Endometrial microvascular endothelial cells (primary cell): ENCODE results near the gene CAPZB. TPM values are rescaled to one million over a fixed set of nuclear protein-coding genes. Genes with fewer than 3 reads are reported as not detected.
"Not testable (repeated sequence)": the region's sequence is repeated elsewhere in the genome, so short reads cannot be mapped to it uniquely, and the experiment has no call there.

ENCODE experiments used
- in situ Hi-C: cut with HindIII; loops from 2 replicates; pipeline ENCODE4 v1.10.0; 2017; ENCODE audit warnings: low sequenced_read_pairs, low pct_unique_long_range_greater_than_20kb; ENCODE audit errors: inconsistent ontology term
- total RNA-seq: library from RNA; depleted of rRNA; stranded (reverse); fragments of >200 nt; gene quantifications from one replicate; pipeline ENCODE4 v1.2.3, GENCODE V29; 2015; ENCODE audit errors: inconsistent ontology term

CAPZB gene
- total RNA-seq, 1 donor from 2014 or later, result 146 TPM

GRCh38 chr1:19504796-19505692 is 19.7 kb upstream of the CAPZB start:
- in situ Hi-C loops, result no loop called here

GRCh38 chr1:19502284-19502683 is 16.9 kb upstream of the CAPZB start:
- in situ Hi-C loops, result not testable (repeated sequence)

DNA sequence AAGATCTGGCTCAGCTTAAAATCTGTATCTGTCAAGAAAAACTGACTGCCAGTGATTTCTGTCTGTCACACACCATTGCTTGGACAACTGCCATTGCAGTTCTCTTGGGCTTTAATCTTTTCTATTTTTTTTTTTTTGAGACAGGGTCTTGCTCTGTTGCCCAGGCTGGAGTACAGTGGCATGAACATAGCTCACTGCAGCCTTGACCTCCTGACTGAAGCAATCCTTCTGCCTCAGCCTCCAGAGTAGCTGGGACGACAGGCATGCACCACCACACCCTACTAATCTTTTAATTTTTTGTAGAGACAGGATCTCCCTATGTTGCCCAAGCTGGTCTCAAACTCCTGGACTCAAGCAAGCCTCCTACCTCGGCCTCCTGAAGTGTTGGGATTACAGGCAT is 14.5 kb upstream of the CAPZB start:
- in situ Hi-C loops, result loop anchor here (25.0 kb wide), 1 partner anchor 87 kb away; a partner anchor contains a TSS

DNA sequence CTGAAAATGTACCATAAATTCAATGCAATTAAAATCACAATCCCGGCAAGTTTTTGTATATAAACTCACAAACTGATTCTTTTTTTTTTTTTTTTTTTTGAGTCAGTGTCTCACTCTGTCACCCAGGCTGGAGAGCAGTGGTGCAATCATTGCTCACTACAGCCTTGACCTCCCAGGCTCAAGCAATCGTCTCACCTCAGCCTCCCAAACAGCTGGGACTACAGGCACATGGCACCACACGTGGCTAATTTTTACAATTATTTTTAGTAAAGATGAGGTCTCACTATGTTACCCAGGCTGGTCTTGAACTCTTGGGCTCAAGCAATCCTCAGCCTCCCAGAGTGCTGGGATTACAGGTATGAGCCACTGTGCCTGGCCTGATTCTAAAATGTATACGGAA is 12.1 kb upstream of the CAPZB start:
- in situ Hi-C loops, result loop anchor here (25.0 kb wide), 1 partner anchor 90 kb away; a partner anchor contains a TSS

DNA sequence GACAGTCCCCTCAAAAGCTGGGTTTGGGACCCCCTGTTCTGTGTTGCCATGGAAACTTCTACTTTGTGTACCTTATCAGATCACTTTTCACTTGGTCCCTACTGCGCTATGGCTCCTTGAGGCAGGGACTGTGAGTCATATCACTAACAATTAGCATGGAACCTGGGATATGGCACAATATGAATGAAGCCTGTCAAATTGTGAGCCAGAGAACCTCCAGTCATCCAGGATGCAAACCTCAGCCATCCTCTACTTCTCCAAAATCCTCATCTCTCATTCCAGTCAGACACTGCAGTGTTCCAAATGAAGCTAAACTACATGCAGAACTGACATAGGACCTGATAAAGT is 11.2 kb upstream of the CAPZB start:
- in situ Hi-C loops, result loop anchor here (25.0 kb wide), 1 partner anchor 91 kb away; a partner anchor contains a TSS

DNA sequence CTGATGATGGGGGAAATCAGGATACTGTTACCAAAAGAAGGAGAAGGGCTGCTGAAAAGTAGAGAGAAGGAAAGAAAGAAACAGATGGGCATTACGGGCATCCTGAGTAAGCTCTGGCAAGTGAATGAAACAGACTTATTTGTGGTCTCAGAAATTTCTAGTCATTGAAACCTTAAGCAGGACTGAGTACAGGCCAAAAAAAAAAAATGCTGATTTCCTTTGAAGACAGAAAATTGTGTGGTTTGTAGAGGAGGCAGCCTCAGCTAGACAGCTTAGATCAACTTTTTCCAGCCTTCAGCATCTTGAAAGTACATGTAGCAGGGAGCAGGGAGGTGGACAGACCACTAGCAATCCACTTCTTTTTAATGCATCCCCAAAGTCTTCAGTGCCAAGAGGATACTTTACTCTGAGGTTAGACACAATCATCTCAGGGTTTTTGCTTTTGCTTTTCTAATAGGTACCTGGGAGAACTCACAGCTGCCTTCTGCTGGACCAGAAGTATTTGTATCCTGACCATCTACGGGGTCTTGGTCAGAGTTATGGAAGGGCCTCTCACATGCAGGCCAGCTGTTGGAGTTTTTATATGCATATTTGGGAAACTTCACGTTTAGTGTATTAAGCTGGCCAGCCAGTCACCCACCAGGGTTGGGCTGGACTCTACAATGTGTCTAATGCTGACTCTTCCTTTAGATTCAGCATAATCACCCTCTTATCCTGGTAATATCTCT is 10.6 kb upstream of the CAPZB start:
- in situ Hi-C loops, result loop anchor here (25.0 kb wide), 1 partner anchor 91 kb away; a partner anchor contains a TSS

DNA sequence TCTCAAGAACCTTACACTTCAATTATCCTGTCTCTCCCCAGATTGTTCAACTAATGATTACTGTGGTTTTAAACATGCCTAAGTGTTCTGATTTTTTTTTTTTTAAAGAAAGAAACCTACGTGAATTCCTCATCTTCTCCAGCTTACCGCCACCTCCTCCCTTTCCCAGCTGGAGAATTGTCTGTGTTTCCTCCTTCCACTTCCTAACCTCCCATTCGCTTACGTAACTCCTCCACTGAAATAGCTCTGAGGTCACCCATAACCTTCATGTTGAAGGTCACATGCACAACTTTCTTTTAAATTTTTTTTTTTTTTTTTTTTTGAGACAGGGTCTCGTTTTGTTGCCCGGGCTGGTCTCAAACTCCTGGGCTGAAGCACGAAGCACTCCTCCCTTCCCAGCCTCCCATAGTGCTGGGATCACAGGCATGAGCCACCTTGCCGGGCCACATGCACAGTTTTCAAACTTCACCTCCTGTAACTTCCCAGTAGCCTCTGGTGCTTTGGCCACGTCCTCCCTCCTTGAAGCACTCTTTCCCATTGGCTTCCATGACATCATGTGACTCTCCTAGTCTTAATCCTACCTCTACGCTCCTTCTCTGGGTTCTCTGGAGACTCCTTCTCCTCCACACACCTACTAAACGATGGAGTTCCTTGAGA is 9.8 kb upstream of the CAPZB start:
- in situ Hi-C loops, result loop anchor here (25.0 kb wide), 1 partner anchor 92 kb away; a partner anchor contains a TSS

- in situ Hi-C loops, result loop anchor here (25.0 kb wide), 1 partner anchor 94 kb away; a partner anchor contains a TSS
Measured at GRCh38 chr1:19493547-19493946, 8.2 kb upstream of the CAPZB start.

DNA sequence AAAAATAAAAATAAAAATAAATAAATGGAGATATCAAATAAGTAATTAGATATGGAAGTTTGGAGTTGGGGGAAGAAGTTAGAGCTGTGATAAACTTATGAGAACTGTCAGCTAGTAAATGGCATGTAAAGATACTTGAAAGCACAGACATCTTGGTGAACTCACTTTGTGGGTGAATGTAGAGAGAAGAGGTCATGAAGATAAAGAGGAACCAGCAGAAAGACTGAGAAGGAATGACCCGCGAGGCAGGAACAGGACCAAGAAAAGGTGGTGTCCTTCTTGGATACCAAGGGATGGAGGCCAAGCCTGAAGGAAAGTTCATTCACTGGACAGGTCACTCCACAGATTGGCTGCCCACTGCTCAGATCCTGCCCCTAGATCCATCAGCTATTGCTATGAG is 4.7 kb upstream of the CAPZB start:
- in situ Hi-C loops, result loop anchor here (25.0 kb wide), 1 partner anchor 97 kb away; a partner anchor contains a TSS

- in situ Hi-C loops, result loop anchor here (25.0 kb wide), 1 partner anchor 99 kb away; a partner anchor contains a TSS
Measured at GRCh38 chr1:19488136-19488535, 2.8 kb upstream of the CAPZB start.

- in situ Hi-C loops, result loop anchor here (25.0 kb wide), 1 partner anchor 102 kb away; a partner anchor contains a TSS
Measured at GRCh38 chr1:19484798-19485361, 459 bp downstream of the CAPZB start.

- in situ Hi-C loops, result loop anchor here (25.0 kb wide), 1 partner anchor 103 kb away; a partner anchor contains a TSS
Measured at GRCh38 chr1:19484338-19484797, 971 bp downstream of the CAPZB start.

GRCh38 chr1:19483691-19484090 is 1.6 kb downstream of the CAPZB start:
- in situ Hi-C loops, result loop anchor here (25.0 kb wide), 1 partner anchor 104 kb away; a partner anchor contains a TSS

DNA sequence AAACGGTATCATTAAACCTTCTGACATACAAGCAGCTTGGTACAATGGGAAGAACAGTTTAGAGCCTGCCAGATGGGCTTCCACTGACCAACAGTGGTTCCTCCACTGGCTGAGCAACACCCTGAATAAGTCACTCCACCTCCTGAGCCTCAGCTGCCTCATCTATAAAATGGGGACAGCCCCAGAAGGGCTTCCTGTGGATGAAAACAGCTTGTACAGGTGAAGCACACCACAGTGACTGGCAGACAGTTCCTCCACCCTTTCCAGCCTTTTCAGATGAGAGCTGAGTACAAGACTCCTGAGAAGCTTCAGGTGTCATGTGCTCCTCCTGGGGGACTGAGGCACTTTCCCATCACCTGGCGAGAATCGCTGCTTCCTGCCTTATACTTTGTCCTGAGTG is 2.1 kb downstream of the CAPZB start:
- in situ Hi-C loops, result loop anchor here (25.0 kb wide), 1 partner anchor 104 kb away; a partner anchor contains a TSS

- in situ Hi-C loops, result loop anchor here (25.0 kb wide), 1 partner anchor 105 kb away; a partner anchor contains a TSS
Measured at GRCh38 chr1:19481826-19482398, 3.4 kb downstream of the CAPZB start.

DNA sequence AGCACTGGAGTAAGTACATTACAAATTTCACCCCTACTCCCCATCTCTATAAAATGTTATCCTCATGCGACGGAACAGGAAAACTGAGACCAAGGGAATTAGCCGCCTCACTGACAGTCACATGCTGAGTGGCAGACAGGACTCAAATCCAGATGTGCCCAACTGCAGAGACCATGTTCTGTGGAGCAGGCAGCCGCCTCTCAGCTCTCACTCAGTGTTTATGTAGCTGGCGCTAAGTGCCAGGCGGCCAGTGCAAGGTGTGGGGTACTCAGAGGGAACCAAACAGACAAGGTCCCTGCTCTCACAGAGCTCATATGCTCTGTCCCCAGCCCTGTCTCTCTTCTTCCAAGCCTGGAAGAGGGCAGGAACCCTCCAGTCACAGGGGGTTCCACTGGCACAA is 5.1 kb downstream of the CAPZB start:
- in situ Hi-C loops, result loop anchor here (25.0 kb wide), 1 partner anchor 107 kb away; a partner anchor contains a TSS

- in situ Hi-C loops, result loop anchor here (25.0 kb wide), 1 partner anchor 108 kb away; a partner anchor contains a TSS
Measured at GRCh38 chr1:19479351-19480120, 5.8 kb downstream of the CAPZB start.
